GM12891 (cell line): ENCODE measurements around the gene SPIRE1.

Experiments used
- DNase-seq: peaks from one replicate; pipeline ENCODE4 v3.0.0; 2011; ENCODE audit warnings: low spot score; ENCODE audit not compliant: insufficient read length
- FAIRE-seq: peaks from 2 replicates; lab custom pipeline; 2011; peaks lifted over from hg19 to GRCh38; lab: Jason Lieb, UNC
- PAX5 ChIP-seq: IDR thresholded peaks from 2 replicates; pipeline ENCODE4 v1.6.1; 2011; ENCODE audit warnings: low read length, moderate library complexity, mild to moderate bottlenecking; ENCODE audit not compliant: insufficient read depth, severe bottlenecking
- POLR2A ChIP-seq: IDR thresholded peaks from 2 replicates; pipeline ENCODE4 v1.6.1; 2011; ENCODE audit warnings: low read depth, low read length, control low read depth
- POLR2AphosphoS5 ChIP-seq: IDR thresholded peaks from 2 replicates; pipeline ENCODE4 v1.6.1; 2011; ENCODE audit warnings: low read depth, low read length, control low read depth
- POU2F2 ChIP-seq: IDR thresholded peaks from 2 replicates; pipeline ENCODE4 v1.6.1; 2011; ENCODE audit warnings: low read depth, mild to moderate bottlenecking, control low read depth, low read length, moderate library complexity
- SPI1 ChIP-seq: IDR thresholded peaks from 2 replicates; pipeline ENCODE4 v1.6.1; 2011; ENCODE audit warnings: low read depth, low read length, control low read depth
- TAF1 ChIP-seq: IDR thresholded peaks from 2 replicates; pipeline ENCODE4 v1.6.1; 2011; ENCODE audit warnings: low read depth, low read length, control low read depth

SPIRE1 gene

DNA sequence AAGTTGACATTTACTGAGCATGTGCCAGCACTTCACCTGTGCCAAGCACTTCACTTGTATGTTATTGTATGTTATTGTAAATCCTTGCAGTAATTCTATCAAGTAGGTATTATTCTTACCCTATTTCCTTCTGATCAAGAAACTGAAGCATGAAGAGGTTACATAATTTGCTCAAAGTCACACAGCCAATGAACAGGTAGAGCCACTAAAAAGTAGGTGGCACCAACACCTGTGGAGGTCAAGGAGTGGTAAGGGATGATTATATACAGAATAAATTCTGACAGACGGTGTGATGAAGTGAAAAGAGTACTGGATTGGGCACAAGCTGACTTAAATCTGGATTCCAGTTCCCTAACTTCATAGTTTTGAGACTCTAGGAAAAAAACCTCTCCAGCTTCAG, 71.0 kb downstream of the SPIRE1 start:
- DNase-seq (no peak), FAIRE-seq (no peak)
- TF ChIP-seq TAF1 (no peak), POLR2AphosphoS5 (no peak), POU2F2 (no peak), SPI1 (no peak), POLR2A (no peak), PAX5 (no peak)

DNA sequence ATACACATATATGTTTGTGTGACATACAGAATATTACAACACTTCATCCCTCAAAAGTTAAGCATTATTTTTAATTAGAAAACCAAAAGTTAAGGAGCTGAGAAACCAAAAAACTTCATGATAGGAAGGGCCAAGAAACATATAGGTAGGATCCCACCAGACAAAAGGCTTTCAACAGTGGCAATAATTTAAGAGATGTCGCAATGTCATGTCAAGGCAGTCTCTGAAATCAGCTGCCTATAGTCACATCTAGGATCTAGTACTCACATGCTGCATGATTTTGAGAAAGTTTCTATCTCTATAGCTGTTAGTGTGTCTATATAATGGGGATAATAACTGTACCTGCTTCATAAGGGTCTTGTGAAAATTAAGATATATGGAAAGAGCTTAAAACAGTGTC, 72.7 kb downstream of the SPIRE1 start:
- FAIRE-seq (no peak), DNase-seq (no peak)
- no peak for TF ChIP-seq POLR2AphosphoS5
- TF ChIP-seq PAX5, result no peak
- no peak for TF ChIP-seq POU2F2
- TF ChIP-seq POLR2A, result no peak
- no peak for TF ChIP-seq SPI1
- no peak for TF ChIP-seq TAF1

DNA sequence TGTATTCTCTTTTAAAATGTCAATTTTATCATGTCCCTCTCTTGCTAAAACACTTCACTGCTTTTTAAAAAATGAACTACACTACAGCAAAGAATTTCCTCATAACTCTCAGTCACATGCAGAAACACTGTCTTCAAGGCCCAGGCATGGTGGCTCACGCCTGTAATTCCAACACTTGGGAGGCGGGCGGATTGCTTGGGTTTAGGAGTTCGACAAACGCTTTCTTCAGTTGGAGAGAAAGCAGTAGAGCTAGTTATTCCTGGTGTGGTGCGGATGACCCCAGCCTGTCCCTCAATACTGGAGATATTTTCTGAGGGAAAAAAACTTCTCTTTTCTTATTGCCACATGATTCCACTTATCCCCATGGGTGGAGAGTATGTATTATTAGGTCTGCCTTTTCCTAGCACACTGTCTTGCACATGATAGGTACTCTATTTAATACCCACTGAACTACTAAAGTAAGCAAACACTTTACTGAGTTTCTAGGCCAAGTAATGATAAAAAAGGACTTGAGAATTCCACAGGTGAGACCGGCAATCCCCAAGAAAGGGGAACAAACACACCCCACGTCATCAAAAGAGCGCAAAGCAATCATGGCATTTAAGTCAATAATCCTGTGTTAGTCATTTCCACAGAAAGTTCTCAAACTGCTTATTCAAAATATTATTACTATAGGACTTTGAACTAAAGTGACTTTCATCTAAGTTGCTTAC, 77.1 kb downstream of the SPIRE1 start:
- no peak for TF ChIP-seq POLR2A
- no peak for TF ChIP-seq POU2F2
- no peak for TF ChIP-seq SPI1
- TF ChIP-seq POLR2AphosphoS5, result no peak
- TF ChIP-seq TAF1, result no peak
- TF ChIP-seq PAX5, result no peak
- no peak for FAIRE-seq

DNA sequence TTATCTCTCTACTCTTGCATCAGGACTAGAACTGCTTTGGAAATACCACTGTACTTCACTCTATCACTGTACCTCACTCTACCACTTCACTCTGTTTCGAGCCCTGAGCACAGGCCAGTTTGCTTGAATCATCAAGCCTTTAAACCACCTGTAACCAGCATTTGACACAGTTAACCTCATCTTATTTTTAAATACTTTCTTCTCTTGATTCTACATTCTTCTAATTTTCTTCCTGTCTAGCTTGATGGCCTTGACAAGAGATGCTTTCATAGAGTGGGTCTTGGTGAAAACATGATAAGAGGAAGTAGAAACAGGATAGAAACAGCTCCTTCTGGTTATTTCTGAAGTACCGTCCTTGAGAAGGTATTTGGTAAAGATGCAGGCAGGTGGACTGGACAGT, 78.1 kb downstream of the SPIRE1 start:
- TF ChIP-seq SPI1, result 0 out of 2 replicates have a peak, but pooled peaks have one; percentile 7
- TF ChIP-seq TAF1, result no peak
- no peak for TF ChIP-seq POLR2AphosphoS5
- no peak for TF ChIP-seq POU2F2
- no peak for FAIRE-seq
- DNase-seq, result no peak

More for the DNA sequence above, 77.1 kb downstream of the SPIRE1 start:
- DNase-seq, result no peak

DNA sequence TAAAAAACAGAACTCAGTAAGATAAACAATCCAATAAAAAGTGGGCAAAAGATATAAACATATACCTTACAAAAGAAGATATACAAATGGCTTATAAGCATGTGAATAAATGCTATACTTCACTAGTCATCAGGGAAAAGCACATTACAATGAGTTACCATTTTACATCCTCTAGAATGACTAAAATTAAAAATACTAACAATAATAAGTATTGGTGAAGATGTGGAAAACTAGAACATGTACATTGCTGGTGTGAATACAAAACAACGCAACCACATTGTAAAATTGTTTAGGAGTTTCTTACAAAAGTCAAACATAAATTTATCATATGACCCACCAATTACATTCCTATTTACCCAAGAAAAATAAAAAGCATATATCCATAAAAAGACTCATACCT, 80.1 kb downstream of the SPIRE1 start:
- no peak for TF ChIP-seq TAF1
- DNase-seq, result no peak
- no peak for FAIRE-seq

DNA sequence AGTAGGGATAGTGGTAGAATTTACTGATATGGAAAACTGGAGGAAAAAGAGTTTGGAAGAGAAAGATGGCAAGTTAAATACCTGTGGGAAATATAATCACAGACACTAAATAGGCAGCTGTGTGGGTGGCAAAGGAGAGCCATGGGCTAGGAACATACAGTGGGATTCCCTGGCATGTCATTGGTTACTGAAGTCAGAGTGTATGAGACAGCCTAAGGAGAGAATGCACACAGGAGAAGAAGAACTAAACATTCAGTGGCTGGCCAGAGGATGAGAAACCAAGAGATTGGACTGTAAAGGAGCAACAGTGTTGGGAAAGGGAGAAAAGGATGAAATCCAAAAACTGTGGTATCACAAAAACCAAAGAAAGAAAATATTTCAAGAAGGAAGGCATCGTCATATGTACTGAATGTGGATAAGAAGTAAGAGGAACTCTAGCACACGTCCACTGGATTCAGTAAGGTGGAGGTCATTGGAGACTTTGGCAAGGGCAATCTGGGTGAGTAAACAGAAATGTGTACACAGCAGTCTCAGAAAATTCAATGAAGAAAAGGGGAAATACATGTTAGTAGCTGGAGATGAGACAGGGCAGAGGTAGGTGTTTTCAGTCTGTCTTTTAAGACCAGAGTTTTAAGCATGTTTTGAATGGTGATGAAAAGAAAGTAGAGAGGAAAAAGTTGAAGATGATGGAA, 83.3 kb downstream of the SPIRE1 start:
- FAIRE-seq (no peak), DNase-seq (no peak)
- TF ChIP-seq PAX5 (no peak), SPI1 (no peak), POU2F2 (no peak), POLR2AphosphoS5 (no peak), POLR2A (no peak), TAF1 (no peak)

DNA sequence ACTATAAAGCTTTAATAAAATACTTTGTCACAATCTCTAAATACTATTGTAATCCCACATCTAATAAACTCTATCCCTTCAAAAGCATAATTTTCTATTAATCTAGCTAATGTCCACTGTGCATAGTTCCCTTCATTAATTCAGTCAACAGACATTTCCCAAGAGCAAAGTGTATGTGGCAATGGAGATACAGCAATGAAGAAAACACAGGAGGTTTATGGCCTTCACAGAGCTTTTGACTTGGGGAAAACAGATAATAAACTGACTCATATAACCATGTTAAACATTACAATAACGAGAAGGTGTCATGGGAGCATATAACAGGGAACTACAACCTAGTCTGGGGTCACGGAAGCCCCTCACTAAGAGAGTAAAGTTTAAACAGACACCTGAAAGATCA, 86.3 kb downstream of the SPIRE1 start:
- TF ChIP-seq POLR2A, result no peak
- no peak for TF ChIP-seq PAX5
- no peak for TF ChIP-seq POU2F2
- no peak for TF ChIP-seq POLR2AphosphoS5
- no peak for TF ChIP-seq SPI1
- DNase-seq (no peak), FAIRE-seq (no peak)

DNA sequence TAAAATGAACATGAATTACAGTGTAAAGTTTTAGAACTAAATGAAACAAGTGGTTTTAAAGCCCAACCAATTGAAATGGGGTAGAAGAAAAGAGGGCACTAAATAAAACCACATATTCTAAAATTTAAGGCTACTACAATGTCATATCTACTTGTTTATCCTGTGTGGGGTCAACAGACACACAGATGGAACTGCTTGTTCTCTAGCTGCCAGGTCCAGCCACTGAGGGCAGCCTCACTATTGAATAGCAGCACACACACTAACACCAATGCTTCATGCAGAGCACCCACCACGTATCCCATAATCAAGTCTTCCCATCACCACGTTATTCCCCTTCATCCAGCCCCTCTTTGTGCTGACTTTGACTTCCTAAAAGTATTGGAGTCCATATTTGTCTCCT, 88.1 kb downstream of the SPIRE1 start:
- DNase-seq (no peak), FAIRE-seq (no peak)
- no peak for TF ChIP-seq SPI1
- TF ChIP-seq POLR2A, result no peak
- no peak for TF ChIP-seq TAF1
- TF ChIP-seq POLR2AphosphoS5, result no peak
- no peak for TF ChIP-seq PAX5
- no peak for TF ChIP-seq POU2F2

DNA sequence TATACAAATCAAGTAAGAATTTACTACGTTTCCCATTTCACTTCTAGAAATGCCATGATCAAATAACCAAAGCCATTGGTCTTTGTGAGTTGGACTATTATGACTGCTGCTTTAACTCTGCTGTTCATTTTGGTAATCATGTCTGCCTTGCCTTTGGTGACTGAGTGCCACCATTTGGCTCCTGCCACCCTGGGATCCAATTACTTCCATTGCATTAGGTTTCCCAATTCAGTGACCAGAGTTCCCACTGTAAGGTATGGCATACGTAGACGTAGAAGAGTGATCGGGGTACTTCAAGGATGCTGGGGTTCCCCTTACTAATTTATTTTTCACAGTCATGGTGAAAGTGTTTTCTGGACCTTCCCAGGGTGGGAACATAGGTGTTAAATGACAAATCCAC, 90.1 kb downstream of the SPIRE1 start:
- FAIRE-seq, result no peak
- TF ChIP-seq TAF1 (no peak), POLR2A (no peak), POLR2AphosphoS5 (no peak), PAX5 (no peak), POU2F2 (no peak), SPI1 (no peak)

DNA sequence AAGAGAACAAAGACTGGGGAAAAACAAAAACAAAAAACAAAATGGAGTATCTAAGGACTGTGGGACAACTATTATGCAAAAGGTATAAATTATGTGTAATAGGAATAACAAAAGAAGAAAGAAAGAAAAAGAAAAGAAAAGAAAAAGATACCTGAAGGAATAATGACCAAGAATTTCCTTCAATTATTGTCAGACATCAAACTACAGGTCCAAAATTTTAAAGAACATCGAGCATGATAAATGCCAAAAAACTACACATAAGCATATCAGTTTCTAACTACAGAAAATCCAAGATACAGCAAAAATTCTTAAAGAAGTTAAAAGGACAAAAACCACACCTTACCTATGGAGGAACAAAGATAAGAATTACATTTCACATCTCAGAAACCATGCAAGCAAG, 93.0 kb downstream of the SPIRE1 start:
- no peak for FAIRE-seq
- TF ChIP-seq POLR2AphosphoS5 (no peak), POLR2A (no peak), PAX5 (no peak), POU2F2 (no peak), SPI1 (no peak)
- DNase-seq, result no peak

More for the DNA sequence above, 90.1 kb downstream of the SPIRE1 start:
- DNase-seq, result no peak
